K562 (cell line): ENCODE results near the gene PYDC2. TPM values are rescaled to one million over a fixed set of nuclear protein-coding genes. Genes with fewer than 3 reads are reported as not detected.
A peak's percentile ranks its signal among the peaks of the same experiment; 100 is the strongest.

Experiments used
- ATF3 ChIP-seq, 2 experiments: fragments of 450-650 bp in 1 of 2; sonication (generic) in 1 of 2; formaldehyde crosslinking in 1 of 2; IDR thresholded peaks in 1 of 2; conservative IDR thresholded peaks in 1 of 2; 2 replicates each; pipeline versions ENCODE4 v1.6.1 to v1.8.1; 2016 to 2023; ENCODE audit warnings: mild to moderate bottlenecking in 2 of 2, moderate library complexity in 2 of 2, inconsistent platforms in 1 of 2, missing genetic modification reagents in 1 of 2
- BCLAF1 ChIP-seq, 2 experiments: fragments of 450-650 bp in 1 of 2; IDR thresholded peaks; 2 replicates each; pipeline ENCODE4 v1.6.1; 2011 to 2017; ENCODE audit warnings: low read depth in 2 of 2, antibody characterized with exemption in 1 of 2, borderline replicate concordance in 1 of 2, low read length in 1 of 2, mild to moderate bottlenecking in 1 of 2, mixed read lengths in 1 of 2; ENCODE audit not compliant: control insufficient read depth in 1 of 2
- CEBPB ChIP-seq: fragments of 450-650 bp; IDR thresholded peaks from 2 replicates; pipeline ENCODE4 v1.6.1; 2016; ENCODE audit warnings: missing genetic modification characterization, missing compliant biosample characterization
- HDAC6 ChIP-seq: IDR thresholded peaks from 2 replicates; pipeline ENCODE4 v1.6.1; 2012; ENCODE audit warnings: low read depth, mild to moderate bottlenecking, control low read depth, inconsistent platforms, low read length, moderate library complexity
- KHSRP ChIP-seq: fragments of 450-650 bp; IDR thresholded peaks from 2 replicates; pipeline ENCODE4 v1.6.1; 2017
- MYBL2 ChIP-seq, 2 experiments: fragments of 450-650 bp in 1 of 2; sonication (generic) in 1 of 2; formaldehyde crosslinking in 1 of 2; IDR thresholded peaks; 2 replicates each; pipeline versions ENCODE4 v1.6.1 to v1.8.1; 2017 to 2022; ENCODE audit warnings: borderline replicate concordance in 1 of 2, inconsistent platforms in 1 of 2, low read depth in 1 of 2, mild to moderate bottlenecking in 1 of 2, missing genetic modification reagents in 1 of 2, moderate library complexity in 1 of 2
- NBN ChIP-seq: fragments of 450-650 bp; IDR thresholded peaks from 2 replicates; pipeline ENCODE4 v1.6.1; 2016; ENCODE audit warnings: low read depth, mild to moderate bottlenecking
- NFE2 ChIP-seq: IDR thresholded peaks from 2 replicates; pipeline ENCODE4 v1.6.1; 2014; ENCODE audit warnings: antibody characterized with exemption, low read depth
- OTX1 ChIP-seq: fragments of 450-650 bp; formaldehyde crosslinking; IDR thresholded peaks from 2 replicates; pipeline ENCODE4 v1.4.0; 2022; ENCODE audit warnings: mild to moderate bottlenecking
- PHB2 ChIP-seq: fragments of 450-650 bp; IDR thresholded peaks from 2 replicates; pipeline ENCODE4 v1.6.1; 2017; ENCODE audit warnings: low read depth
- PTBP1 ChIP-seq: fragments of 200-400 bp; formaldehyde crosslinking; IDR thresholded peaks from 2 replicates; pipeline ENCODE4 v1.6.1; 2017; ENCODE audit warnings: low read depth, low read length
- SMAD3 ChIP-seq: fragments of 450-650 bp; formaldehyde crosslinking; conservative IDR thresholded peaks from 2 replicates; pipeline ENCODE4 v1.4.0; 2020; ENCODE audit warnings: mild to moderate bottlenecking
- SOX6 ChIP-seq: fragments of 450-650 bp; IDR thresholded peaks from 2 replicates; pipeline ENCODE4 v1.6.1; 2014; ENCODE audit warnings: mild to moderate bottlenecking
- SP1 ChIP-seq: sonication (generic); formaldehyde crosslinking; IDR thresholded peaks from 2 replicates; pipeline ENCODE4 v1.8.1; 2022; ENCODE audit warnings: mild to moderate bottlenecking, missing genetic modification reagents
- SRF ChIP-seq, 2 experiments: fragments of 250-450, 450-650 bp in 1 of 2; sonication (Bioruptor Pico) in 1 of 2; sonication (generic) in 1 of 2; formaldehyde crosslinking; IDR thresholded peaks; 2 replicates each; pipeline versions ENCODE4 v1.5.0 to v1.5.1; 2020 to 2022; ENCODE audit warnings: mild to moderate bottlenecking in 1 of 2, missing genetic modification reagents in 1 of 2
- TAF7 ChIP-seq: fragments of 450-650 bp; IDR thresholded peaks from 2 replicates; pipeline ENCODE4 v1.6.1; 2016; ENCODE audit warnings: missing genetic modification characterization, missing compliant biosample characterization
- WHSC1 ChIP-seq: IDR thresholded peaks from one replicate; pipeline ENCODE4 v1.6.1; 2012; ENCODE audit warnings: low read length, control low read depth, inconsistent platforms
- ZNF197 ChIP-seq: fragments of 200-800 bp; sonication (Bioruptor generic); IDR thresholded peaks from 2 replicates; pipeline ENCODE4 v1.6.1; 2016; ENCODE audit warnings: low read depth, missing genetic modification characterization, missing compliant biosample characterization
- ZNF217 ChIP-seq: sonication (generic); formaldehyde crosslinking; IDR thresholded peaks from 2 replicates; pipeline ENCODE4 v1.8.0; 2022; ENCODE audit warnings: mild to moderate bottlenecking, missing genetic modification reagents
- ZNF592 ChIP-seq: fragments of 450-650 bp; IDR thresholded peaks from 2 replicates; pipeline ENCODE4 v1.6.1; 2017; ENCODE audit warnings: antibody characterized with exemption, mild to moderate bottlenecking
- polyA plus RNA-seq, 8 experiments: library from polyadenylated mRNA; depleted of rRNA in 4 of 8; stranded (reverse) in 5 of 8; unstranded in 3 of 8; fragments of >200 nt; fragmentation: Nextera tagmentation in 2 of 8; fragmentation: Illumina TruSeq in 1 of 8; extraction: Ambion mirVana in 2 of 8; extraction: Trizol in 1 of 8; gene quantifications; 2 replicates each; pipeline versions ENCODE4 v1.2.1 to v1.2.3, GENCODE V29; 2011 to 2014; ENCODE audit warnings: inconsistent platforms in 1 of 8, missing spikeins in 1 of 8
- total RNA-seq, 7 experiments: library from RNA; depleted of rRNA in 6 of 7; stranded (reverse); fragments of >200 nt in 6 of 7; fragmentation: Illumina TruSeq in 2 of 7; extraction: Trizol in 2 of 7; gene quantifications; 2 replicates each; pipeline versions ENCODE4 v1.2.1 to v1.2.3, GENCODE V29; 2011 to 2021; ENCODE audit warnings: low replicate concordance in 1 of 7

The PYDC2 gene
- total and polyA plus RNA-seq, 9 of the 15 experiments (the other 6 are each of a cell fraction or from before 2014, with no cell fraction given), result 4.0 to 7.6 (median 5.1) TPM; not detected in 5

GRCh38 chr3:191473661-191474198, 12.8 kb downstream of the PYDC2 start (continued):
- TF ChIP-seq ZNF592, result peak; percentile 63
- no peak for TF ChIP-seq KHSRP
- TF ChIP-seq PHB2, result no peak
- no peak for TF ChIP-seq ATF3 (IDR thresholded peaks at IDR 0.05)
- no peak for TF ChIP-seq ATF3 (CRISPR knock-in tag; conservative IDR thresholded peaks at IDR 0.05)
- no peak for TF ChIP-seq BCLAF1 (IDR thresholded peaks at IDR 0.05; ENCODE audit: borderline replicate concordance in 1 of 2, control insufficient read depth in 1 of 2, low read depth in 2 of 2, low read length in 1 of 2)
- TF ChIP-seq WHSC1, result no peak
- TF ChIP-seq NFE2, result peak; percentile 84
- no peak for TF ChIP-seq TAF7
- TF ChIP-seq SOX6, result no peak
- no peak for TF ChIP-seq MYBL2 (IDR thresholded peaks at IDR 0.05; ENCODE audit: low read depth)
- TF ChIP-seq MYBL2 (CRISPR knock-in tag; IDR thresholded peaks at IDR 0.05; ENCODE audit: borderline replicate concordance), result no peak
- no peak for TF ChIP-seq ZNF217 (CRISPR knock-in tag)
- TF ChIP-seq SP1 (CRISPR knock-in tag), result no peak
- no peak for TF ChIP-seq NBN
- no peak for TF ChIP-seq SRF (CRISPR knock-in tag; IDR thresholded peaks at IDR 0.05)
- no peak for TF ChIP-seq PTBP1
- no peak for TF ChIP-seq SMAD3 (CRISPR knock-in tag)
- no peak for TF ChIP-seq HDAC6
- no peak for TF ChIP-seq ZNF197
- no peak for TF ChIP-seq OTX1 (CRISPR knock-in tag)
- peak; percentile 76 for TF ChIP-seq CEBPB
